Activated CD8-positive, alpha-beta memory T cell treated with anti-CD3 and anti-CD28 coated beads, Interleukin-2, amount 50 U/mL, for 48 hours (primary cell): ENCODE measurements around the gene GPSM1.

Experiments used
- DNase-seq: peaks from one replicate; pipeline ENCODE4 v3.0.0-alpha.2; 2020

The GPSM1 gene, protein sequence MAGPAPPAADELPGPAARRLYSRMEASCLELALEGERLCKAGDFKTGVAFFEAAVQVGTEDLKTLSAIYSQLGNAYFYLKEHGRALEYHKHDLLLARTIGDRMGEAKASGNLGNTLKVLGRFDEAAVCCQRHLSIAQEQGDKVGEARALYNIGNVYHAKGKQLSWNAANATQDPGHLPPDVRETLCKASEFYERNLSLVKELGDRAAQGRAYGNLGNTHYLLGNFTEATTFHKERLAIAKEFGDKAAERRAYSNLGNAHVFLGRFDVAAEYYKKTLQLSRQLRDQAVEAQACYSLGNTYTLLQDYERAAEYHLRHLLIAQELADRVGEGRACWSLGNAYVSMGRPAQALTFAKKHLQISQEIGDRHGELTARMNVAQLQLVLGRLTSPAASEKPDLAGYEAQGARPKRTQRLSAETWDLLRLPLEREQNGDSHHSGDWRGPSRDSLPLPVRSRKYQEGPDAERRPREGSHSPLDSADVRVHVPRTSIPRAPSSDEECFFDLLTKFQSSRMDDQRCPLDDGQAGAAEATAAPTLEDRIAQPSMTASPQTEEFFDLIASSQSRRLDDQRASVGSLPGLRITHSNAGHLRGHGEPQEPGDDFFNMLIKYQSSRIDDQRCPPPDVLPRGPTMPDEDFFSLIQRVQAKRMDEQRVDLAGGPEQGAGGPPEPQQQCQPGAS

DNA sequence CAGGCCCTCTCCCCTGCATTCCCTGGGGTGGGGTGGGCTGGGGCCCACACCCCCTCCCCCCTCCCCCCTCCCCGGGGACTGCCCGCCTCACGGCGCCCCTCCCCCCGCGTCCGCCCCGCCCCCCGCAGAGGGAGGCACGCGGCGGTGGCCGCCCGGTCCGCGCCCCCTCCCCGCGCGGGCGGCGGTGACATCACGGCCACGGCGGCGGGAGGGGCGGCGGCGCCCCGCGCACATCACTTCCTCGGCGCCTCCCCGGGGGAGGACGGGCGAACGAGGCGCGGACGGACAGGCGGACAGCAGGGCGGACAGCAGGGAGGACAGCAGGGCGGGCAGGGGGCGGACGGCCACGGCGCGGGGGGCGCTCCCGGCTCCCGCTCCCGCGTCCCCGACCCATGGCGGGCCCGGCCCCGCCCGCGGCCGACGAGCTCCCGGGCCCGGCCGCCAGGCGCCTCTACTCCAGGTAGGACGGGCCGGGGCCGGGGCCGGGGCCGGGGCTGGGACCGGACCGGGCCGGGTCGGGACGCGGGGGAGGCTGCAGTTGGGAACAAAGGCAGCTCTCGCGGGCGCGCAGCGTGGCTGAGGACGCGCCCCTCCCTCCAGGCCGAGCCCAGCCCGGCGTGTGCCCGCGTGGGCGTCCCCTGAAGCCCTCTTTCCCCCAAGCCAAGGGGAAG lies at the start of gene GPSM1:
Gene GPSM1, plus strand, starts transcription at position 236 of the 671 bp plus-strand sequence. Its CDS starts 157 bp downstream, at position 393.
- peak; percentile 65 for DNase-seq

DNA sequence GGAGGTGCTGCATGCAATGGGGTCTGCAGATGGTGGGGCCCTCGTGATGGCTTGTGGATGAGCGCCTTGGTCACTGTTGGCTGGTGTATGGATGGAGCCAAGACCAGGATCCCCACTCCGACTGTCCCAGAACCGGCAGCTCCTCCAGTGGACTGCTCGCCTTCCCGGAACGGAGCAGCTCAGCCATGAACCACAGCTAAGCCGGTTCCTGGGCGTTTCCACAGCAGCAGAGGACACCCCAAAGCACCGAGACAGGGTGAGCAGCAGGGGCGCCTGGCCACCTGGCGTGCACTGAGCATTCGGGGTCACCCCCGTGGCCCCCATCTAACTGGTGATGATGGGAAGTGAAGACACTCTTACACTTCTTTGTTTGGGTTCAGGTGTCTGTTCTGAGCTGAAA lies 49.6 kb upstream of the GPSM1 start:
- no peak for DNase-seq

DNA sequence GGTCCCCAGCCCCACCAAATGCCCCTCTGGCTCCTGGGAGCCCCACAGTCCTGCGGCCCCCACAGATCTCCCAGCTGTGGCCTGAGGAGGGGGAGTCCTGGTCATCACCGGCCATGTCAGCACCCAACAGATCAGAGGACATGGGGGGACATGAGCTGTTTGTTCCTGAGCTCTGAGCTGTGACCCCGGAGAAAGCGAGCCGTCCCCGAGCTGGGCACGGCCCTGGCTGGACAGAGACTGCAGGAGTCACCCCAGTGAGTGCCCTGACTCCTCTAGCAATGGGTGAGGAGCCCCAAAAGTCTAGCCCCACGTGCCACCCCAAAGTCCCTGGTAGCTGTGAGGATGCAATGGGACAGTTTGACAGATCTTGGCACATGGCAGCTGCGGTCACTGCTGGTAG lies 49.1 kb upstream of the GPSM1 start:
- no peak for DNase-seq

DNA sequence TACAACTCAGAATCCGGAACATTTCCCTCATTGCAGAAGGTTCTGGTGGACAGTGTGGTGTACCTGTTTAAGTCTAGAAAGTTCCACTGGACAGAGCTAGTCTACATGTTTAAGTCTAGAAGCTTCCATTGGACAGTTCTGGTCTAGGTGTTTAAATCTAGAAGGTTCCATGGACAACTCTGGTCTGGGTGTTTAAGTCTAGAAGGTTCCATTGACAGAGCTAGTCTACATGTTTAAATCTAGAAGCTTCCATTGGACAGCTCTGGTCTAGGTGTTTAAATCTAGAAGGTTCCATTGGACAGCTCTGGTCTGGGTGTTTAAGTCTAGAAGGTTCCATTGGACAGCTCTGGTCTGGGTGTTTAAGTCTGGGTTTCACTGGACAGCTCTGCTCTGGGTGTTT lies 48.4 kb upstream of the GPSM1 start:
- DNase-seq, result no peak

DNA sequence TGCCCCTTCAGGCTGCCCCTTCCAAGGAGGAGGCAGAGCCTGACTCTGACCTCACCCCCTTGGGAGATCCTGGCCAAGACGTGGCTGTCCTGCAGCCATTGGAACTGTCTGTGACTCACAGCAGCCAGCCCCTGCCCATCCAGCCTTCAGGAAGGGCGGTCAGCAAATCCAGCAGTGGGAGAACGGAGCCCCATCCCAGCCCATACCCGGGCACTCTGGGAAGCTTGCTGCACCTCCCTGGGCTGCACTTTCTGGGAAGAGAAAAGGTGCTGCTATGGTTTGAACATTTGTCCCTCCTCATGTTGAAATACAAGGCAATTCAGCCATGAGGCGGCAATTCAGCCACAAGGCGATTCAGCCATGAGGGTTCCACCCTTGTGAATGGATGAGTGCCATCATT lies 47.9 kb upstream of the GPSM1 start:
- DNase-seq, result no peak

DNA sequence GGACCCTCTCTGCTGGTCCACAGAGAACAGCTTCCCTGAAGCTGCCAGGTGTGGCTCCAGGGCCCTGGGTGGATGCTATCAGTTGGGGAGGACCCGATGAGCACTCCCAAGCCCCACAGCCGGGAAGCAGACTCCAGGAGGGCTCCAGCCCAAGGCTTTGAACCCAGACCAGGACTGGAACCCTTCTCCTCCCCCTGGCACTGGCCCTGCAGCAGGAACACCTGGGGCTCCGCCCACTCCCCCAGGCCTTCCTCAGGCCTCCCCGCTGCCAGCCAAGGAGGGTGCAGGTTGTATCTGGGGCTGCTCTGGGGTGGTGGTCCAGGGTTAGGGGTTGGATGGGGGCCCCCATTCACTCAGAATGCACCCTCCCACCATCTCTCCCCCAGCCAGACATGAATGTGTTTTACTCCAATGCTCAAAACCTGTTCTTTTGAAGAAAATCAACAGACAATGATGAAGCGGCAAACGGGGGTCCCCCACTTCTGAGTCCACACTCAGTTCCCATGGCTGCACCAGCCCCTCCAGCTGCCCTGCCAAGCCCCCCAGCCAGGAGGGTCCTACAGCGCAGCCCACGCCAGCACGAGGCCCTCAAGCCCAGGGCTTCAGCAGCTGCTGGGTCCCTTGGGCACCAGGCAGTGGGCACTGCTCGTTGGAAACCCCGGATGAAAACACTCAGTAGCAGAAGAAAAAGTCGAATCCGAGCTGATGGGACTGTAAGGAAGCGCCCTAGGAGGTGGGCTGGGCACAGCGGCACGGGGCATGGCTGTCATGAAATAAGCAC lies 46.6 kb upstream of the GPSM1 start:
- DNase-seq, result no peak

DNA sequence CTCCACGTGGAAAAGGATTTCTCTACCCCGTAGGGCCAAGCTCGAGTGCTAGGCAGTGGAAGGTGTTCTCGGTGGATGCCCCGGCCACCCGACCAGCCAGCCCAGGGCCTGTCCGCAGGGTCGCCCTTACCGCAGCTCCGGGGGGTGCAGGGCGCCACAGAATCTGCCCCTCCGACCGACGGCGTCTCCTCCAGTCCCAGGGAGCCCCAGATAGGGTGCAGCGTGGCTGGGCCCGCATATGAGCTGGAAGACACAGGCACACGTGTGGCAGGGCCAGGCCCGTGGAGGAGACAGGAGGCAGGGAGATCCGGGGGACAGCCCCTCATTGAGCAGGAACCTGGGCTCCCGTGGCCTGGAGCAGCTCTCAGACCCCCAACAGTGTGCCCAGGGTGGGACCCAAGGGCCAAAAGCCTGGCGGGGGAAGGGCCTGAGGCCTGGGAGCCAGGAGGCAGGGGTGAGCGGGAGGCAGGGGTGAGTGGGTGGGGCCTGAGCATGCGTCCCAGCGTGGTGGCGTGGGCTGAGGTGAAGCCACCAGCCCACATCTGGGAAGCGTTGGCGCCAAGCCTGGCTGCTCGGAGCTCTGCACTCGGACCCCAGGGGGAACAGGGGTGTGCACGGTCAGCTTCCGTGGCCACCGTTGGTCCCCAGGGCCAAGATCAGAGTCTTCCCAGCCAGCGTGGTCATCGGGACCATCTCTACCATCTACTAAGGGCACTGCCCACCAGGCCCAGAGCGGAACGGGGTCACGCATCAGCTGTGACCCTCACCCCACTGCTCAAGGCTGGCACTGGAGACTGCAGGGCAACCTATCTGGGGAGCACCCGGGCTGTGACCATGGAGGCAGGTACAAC lies 45.7 kb upstream of the GPSM1 start:
- no peak for DNase-seq

DNA sequence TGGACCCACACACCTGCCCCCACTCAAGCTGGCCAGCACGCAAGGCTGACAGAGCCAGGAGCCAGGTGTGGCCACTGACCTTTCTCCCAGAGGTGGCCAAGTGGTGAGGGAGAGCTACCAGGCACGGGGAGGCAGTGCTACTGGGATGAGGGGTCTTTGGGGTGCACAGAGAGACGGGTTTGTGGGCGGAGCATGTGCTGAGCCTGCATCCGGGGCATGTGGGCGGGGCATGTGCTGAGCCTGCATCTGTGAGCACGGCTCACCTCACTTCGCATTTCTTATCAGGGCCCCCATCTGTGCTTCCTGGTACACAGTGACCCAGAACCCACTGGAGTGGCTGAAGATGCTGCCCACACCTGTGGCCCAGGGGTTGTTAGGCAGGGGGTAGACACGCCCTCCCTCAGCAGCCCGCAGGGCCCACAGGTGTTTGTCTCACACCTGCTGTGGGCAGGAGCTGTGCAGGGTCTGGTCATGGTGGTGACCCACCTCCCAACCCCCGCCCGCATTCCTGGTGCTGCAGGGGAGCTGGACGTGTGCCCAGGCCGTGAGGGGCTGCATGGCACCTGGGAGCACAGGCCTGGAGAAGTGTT lies 45.0 kb upstream of the GPSM1 start:
- DNase-seq, result no peak

DNA sequence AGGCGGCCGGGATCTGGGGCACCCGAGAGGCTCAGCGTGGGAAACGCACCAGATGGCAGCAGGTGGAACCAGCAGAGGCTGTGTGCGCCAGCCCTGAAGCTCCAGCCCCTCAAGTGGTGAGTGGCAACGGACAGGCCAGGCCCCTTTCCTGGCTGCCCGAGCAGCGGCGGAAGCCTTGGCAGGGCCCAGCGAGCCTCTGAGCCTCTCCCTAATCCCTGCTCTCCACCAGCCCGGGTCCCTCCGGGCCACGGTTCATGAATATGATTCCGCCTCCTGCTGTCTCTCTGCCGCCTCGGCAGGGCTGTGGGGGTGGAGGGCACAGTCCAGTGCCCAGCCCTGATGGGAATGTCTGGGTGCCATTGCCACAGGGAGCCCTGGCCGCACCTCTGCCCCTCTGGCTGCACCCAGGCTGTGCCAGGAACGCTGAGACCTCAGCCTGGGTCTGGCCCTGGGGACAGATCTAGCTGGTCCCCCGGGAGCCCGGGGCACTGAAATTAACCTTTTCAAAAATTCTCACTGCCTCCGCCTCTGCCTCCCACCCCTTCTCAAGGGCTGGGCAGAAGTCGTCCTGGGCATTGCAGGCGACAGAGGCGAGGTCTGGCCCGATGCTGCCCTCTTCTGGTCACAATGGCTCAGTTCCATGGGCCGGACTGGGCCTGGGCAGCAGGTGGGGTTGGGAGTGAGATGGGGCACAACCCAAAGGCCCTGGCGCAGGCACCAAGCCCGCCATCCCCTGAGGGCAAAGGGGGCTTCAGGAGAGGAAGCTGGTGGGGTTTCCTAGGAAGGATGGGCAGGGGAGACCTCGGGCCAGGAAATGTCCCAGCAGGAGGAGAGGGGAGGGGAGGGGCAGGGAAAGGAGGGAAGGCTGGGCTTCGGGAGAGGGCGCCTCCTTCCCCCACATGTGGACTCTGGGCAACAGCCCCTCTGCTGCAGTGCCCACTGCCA lies 43.8 kb upstream of the GPSM1 start:
- peak; percentile 89 for DNase-seq

DNA sequence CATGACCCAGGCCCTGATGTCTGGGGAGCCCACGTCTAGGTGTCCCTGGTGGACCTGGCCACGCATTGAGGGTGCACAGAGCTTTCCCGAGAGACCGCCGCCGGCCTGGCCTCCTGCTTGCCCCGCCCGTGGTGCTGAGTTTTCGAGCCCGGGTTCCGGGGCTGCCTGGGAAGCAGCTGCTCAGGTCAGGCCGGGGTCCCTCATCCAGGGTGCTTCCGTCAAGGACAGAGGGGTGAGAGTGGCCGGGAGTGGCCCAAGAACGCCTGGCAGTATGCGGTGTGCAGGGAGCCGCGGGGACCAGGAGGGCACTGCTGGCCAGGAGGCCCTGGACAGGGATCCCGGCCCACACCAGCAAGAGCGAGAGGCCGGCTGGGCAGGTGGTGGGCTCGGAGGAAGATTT lies 43.0 kb upstream of the GPSM1 start:
- no peak for DNase-seq

DNA sequence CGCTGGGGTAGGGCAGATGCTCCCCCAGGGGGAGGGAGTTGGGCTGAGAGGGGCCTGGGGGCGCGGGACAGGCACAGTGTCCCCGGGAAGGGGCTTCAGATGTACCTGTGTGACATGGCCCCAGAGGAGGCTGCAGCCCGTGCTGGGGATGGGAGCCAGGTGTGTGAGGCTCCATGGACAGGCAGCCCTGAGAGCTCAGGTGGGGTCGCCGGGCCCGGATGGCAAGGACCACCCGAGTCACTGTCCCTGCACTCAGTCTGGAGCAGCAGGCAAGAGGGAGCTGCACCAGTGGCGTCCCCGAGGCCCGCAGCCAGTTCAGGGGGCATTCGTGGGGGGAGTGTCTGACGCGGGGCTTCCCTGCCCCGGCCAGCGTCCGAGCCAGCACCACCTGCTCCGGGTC lies 42.4 kb upstream of the GPSM1 start:
- DNase-seq, result no peak

DNA sequence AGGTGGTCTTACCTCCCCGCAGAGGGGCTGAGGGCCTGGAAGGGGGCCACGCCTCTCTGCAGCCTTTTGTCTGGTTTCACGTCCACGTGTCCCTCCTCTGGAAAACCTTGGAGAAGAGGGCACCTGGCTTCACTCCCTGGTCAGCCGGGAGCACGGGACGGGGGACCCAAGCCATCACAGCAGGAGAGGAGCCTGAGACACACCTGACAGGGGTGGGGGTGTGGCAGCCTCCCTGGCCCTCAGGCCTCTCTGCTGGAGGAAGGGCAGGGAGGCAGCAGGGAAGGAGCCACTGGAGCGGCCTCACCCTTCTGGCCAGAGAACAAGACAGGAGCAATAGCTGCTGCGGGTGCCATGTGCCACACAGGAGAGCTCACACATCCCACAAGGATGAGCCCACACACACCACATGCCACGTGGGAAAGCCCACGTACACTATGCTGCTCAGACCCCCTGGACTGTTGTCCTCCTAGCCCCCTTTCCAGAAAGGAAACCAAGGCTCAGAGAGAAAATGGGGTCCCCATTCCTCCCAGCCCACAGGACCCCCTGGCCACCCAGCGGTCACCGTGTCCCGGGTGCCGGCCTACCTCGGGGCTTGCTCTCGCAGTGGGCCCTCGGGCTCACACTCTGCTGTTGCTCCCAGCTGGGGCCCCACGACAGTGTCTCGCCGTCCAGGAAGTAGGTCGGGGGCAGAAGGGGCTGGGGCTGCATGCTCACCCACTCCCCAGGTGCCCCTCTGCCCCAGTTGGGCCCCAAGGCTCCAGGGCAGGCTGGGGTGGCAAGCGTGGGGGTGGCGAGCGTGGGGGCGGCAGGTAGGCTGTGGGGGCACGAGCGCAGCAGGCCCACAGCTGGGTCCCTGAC lies 41.6 kb upstream of the GPSM1 start:
- no peak for DNase-seq

DNA sequence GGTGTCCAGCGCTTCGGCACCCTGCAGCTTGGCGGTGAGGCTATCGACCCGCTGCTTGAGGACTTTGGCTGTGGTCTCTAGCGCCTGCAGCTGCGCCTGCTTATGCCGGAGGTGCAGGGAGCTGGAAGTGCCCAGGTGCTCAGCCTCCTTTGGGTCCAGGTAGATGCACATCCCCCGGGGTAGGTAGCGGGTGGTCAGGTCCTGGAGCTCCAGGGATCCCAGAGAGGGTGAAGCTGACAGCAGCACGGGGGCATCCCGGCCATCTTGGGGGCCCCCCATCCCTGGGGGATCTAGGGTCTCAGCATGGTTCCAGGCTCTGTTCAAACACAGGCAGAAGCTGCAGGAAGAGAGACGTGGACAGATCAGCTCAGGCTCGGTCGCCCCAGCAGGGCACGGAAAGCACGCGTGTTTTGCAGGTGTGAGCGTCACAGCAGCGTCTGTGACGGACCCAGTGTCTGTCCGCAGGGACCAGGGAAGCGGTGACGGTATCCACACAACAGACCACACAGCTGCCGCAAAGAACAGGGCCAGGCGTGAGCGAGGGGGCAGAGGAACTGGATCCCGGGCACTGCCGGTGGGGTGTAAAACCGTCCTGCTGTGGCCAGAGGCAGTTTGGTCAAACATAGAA lies 40.9 kb upstream of the GPSM1 start:
- DNase-seq, result no peak

DNA sequence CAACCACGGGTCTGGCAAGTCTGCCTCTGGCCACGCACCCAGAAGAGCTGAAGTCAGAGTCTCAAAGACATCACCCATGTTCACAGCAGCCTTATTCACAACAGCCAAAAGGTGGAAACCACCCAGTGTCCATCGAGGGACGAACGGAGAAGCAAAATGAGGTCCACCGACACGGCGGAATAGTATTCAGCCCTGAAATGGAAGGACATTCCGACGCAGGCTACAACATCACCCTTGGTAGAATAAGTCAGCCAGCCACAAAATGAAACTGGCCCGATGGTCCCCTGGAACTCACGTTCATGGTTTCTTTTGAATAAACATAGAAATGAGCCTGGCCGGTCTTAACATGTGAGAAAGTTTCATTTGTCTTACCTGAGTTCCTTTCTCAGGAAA lies 40.4 kb upstream of the GPSM1 start:
- no peak for DNase-seq

DNA sequence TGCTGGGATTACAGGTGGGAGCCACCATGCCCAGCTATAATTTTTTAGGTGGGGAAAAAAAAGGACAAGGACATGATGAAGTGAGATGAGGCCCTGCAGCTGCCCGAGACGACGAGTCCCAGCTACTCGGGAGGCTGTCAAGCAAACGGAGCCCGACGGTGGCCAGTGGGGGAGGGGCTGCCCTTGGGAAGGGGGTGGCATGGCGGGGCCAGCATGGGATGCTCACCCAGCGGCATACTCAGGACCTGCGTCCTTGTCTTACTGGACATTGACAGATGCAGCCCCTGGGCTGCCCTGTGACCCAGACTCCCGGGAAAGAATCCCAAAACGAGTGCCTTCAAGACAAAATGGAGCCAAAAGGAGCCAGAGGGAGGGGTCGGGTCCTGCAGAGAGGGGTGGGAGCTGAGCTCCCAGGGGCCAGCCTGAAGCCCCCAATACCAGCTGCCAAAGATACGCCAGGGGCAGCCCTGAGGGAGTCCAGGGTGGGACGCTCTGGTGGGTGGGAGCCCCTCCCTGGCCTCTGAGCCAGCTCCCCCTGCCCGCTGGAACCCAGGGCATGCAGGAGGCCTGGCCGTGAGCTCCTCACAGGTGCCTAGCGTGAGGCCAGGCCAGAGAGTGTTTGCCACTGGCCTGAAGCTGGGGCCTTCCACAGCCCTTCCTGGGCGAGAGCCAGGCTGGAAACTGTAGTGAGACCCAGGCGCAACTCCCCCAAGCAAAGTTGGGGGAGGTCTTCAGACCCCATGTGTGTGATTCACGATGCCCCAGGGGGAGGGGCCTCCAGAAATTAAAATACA lies 39.2 kb upstream of the GPSM1 start:
- DNase-seq, result no peak

DNA sequence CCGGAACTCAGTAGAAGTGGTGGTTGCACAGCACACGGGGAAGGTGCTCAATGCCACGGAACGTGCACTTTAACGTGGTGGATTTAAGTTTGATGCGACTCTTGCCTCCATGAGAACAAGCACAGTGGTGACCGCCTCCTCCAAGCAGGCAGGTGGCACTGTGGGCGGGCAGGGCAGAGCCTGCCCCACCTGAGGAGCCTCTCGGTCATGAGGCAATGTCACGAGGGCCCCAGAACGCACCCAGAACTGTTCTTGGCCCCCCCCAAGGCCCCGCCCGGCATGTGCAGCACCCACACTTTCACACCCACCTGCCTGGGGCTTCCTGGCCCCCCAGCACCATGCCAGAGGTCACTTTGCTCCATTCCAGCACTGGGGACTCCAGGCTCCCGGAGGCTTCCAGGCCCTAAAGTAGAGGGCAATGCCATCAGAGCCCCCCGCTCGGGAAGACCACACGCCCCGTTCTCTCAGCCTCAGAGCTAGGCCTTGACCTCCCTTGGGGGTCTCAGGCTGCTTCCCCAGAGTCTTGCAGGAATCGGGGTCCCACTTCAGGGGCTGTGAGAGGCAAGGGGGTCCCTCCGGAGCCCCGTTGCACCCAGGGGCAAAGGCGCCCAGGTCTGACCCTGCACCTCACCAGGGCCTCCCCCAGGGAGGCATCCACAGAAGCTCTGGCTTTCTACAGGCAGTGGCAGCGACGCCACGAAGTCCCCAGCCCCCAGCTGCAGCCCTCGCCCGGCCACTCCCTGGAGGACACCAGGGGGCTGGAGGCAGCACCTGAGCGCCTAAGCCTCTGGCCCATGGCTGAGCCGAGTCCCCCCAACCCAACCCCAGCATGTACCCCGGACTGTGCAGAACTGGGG lies 37.5 kb upstream of the GPSM1 start:
- DNase-seq, result no peak

DNA sequence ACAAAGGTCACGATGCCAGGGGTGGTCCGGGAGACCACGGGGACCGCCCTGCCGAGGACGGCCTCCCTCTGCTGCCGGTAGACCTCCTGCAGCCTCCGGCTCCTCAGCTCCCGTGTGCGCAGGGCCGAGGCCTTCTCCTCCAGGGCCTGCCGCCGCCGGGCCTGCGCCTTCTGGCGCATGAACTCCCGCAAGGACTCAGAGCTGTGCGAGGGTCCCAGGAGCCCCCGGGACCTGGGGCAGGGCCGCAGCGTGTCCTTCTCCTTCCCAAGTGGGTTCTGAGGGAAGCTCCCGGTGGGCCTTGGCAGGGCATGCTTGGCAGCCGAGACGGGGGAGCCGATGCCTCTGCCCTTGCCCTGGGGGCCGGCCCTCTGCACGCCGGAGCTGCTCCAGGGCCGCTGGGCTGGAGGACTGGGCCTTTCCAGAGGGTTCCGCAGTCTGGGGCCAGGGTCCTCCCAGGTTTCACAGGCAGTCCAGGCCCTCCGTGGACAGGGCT lies 36.8 kb upstream of the GPSM1 start:
- no peak for DNase-seq
